ENCODE measurements around the gene ATP13A3.

ATP13A3 gene

GRCh38 chr3:194418671-194419070 lies 68.1 kb downstream of the ATP13A3 start:
- no peaks in the 10 kb centered on the region for H3K27me3 Mint-ChIP-seq
- peaks cover 8% of the 10 kb centered on the region for H3K36me3 Mint-ChIP-seq
- no peaks in the 10 kb centered on the region for H3K4me1 Mint-ChIP-seq (ENCODE audit: low read depth)
- no peak overlapping the region for H3K4me3 Mint-ChIP-seq
- no peaks in the 10 kb centered on the region for H3K9me3 Mint-ChIP-seq (ENCODE audit: low read depth)
- H3K27ac Mint-ChIP-seq, result no peak overlapping the region

DNA sequence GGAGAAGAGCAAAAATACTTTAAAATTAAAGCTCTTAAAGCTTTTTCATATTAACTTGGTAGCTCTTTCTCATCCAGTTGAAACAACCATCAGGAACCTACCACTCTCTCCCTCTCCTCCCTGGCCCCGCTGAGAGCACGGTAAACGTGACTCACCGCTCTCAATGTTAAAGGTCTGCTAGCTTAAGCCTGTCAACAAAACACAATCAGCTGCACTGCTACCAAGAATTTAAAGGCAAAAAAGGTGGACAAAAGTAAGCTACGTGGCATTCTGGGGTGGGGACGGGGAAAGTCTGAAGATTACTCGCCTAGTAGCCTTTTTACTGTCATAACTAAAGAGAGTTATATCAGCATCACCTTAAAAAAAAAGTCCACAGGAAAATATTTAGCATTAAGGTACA lies 79.4 kb downstream of the ATP13A3 start:
- H3K27ac Mint-ChIP-seq, result no peak overlapping the region
- H3K27me3 Mint-ChIP-seq, result no peaks in the 10 kb centered on the region
- H3K36me3 Mint-ChIP-seq, result peaks cover 4% of the 10 kb centered on the region
- no peaks in the 10 kb centered on the region for H3K9me3 Mint-ChIP-seq (ENCODE audit: low read depth)
- H3K4me1 Mint-ChIP-seq (ENCODE audit: low read depth), result peaks cover 5% of the 10 kb centered on the region
- no peak overlapping the region for H3K4me3 Mint-ChIP-seq

- no peaks in the 10 kb centered on the region for H3K9me3 Mint-ChIP-seq (ENCODE audit: low read depth)
- no peak overlapping the region for H3K27ac Mint-ChIP-seq
- H3K27me3 Mint-ChIP-seq, result no peaks in the 10 kb centered on the region
- peaks cover 4% of the 10 kb centered on the region for H3K36me3 Mint-ChIP-seq
- peaks cover 5% of the 10 kb centered on the region for H3K4me1 Mint-ChIP-seq (ENCODE audit: low read depth)
- no peak overlapping the region for H3K4me3 Mint-ChIP-seq
These were observed 81.0 kb downstream of the ATP13A3 start for GRCh38 chr3:194405766-194406165.

DNA sequence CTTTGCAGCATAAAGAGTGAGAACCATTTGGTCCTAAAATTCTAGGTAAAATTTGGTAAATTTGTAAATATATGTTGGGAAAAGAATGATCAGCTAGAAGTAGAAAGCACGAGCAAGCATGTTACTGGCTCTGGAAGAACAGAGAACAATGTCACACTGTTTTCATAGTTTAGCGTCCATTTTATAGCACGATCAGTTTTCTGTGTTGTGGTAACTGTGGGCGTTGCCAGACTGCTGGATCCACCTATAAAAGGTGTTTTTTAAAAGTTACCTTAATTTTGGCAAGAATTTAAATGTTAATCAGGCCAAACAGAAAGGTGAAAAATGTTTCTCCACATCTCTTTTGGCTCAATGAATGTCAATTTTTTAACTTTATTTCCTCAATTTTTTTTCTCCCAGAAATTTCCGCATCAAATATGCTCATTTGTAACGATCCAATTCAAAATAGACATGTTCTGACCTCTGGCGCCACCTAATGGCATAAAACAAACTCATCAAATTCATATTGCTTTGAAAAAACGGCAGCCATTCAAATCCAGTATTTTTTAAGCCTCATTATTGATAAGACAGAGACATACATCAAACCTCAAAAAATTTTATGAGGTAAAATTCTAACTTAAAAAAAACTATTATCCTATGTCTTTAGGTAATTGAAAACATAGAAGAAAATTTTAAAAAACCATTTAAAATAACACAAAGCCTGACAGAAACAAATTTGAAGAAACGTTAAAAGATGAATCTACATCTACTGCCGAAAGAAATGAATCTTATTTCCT lies 82.2 kb downstream of the ATP13A3 start:
- H3K4me1 Mint-ChIP-seq (ENCODE audit: low read depth), result peaks cover 11% of the 10 kb centered on the region
- no peaks in the 10 kb centered on the region for H3K9me3 Mint-ChIP-seq (ENCODE audit: low read depth)
- no peak overlapping the region for H3K27ac Mint-ChIP-seq
- no peaks in the 10 kb centered on the region for H3K27me3 Mint-ChIP-seq
- H3K36me3 Mint-ChIP-seq, result peaks cover 2% of the 10 kb centered on the region
- no peak overlapping the region for H3K4me3 Mint-ChIP-seq

GRCh38 chr3:194401868-194402329 lies 84.9 kb downstream of the ATP13A3 start:
- Mint-ChIP-seq H3K4me3 (no peak overlapping the region), H3K27me3 (no peaks in the 10 kb centered on the region), H3K27ac (no peak overlapping the region), H3K4me1 (ENCODE audit: low read depth) (peaks cover 35% of the 10 kb centered on the region), H3K36me3 (peaks cover 2% of the 10 kb centered on the region), H3K9me3 (ENCODE audit: low read depth) (no peaks in the 10 kb centered on the region)

DNA sequence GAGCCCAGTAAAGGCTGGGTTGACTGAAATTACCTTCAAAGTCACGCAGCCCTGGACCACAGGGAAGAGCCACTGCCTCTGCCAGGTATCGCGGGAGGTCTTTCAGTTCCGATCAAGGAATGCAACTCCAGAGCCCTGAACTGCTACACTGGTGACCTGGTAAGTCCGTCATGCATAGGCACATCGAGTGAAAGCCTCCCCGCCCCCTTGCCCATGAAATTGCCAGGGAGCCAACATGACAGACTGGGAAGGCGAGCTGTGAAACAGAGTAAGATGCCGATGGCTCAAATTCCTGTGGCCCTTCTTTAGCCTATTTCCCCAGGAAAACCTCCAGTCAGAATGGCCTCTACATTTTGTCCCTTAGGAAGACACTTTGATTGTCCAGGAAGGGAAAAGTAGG lies 85.5 kb downstream of the ATP13A3 start:
- Mint-ChIP-seq H3K36me3 (peaks cover 2% of the 10 kb centered on the region), H3K4me3 (no peak overlapping the region), H3K27ac (no peak overlapping the region), H3K4me1 (ENCODE audit: low read depth) (peaks cover 37% of the 10 kb centered on the region), H3K9me3 (ENCODE audit: low read depth) (no peaks in the 10 kb centered on the region), H3K27me3 (no peaks in the 10 kb centered on the region)

- peaks cover 50% of the 10 kb centered on the region for H3K4me1 Mint-ChIP-seq (ENCODE audit: low read depth)
- no peaks in the 10 kb centered on the region for H3K27me3 Mint-ChIP-seq
- H3K9me3 Mint-ChIP-seq (ENCODE audit: low read depth), result no peaks in the 10 kb centered on the region
- H3K27ac Mint-ChIP-seq, result peak overlapping the region; percentile 64
- H3K36me3 Mint-ChIP-seq, result peaks cover 2% of the 10 kb centered on the region
- peak overlapping the region; percentile 18 for H3K4me3 Mint-ChIP-seq
These were observed 86.9 kb downstream of the ATP13A3 start for GRCh38 chr3:194399874-194400411.

- no peaks in the 10 kb centered on the region for H3K36me3 Mint-ChIP-seq
- H3K4me1 Mint-ChIP-seq (ENCODE audit: low read depth), result peaks cover 53% of the 10 kb centered on the region
- H3K9me3 Mint-ChIP-seq (ENCODE audit: low read depth), result no peaks in the 10 kb centered on the region
- H3K27ac Mint-ChIP-seq, result peak within 1 kb of the TSS; percentile 64
- no peaks in the 10 kb centered on the region for H3K27me3 Mint-ChIP-seq
- peak within 1 kb of the TSS; percentile 86 for H3K4me3 Mint-ChIP-seq
These were observed 87.6 kb downstream of the ATP13A3 start, which contains the start of gene GP5 for GRCh38 chr3:194399166-194399565. TSS of gene GP5 (minus strand) at chr3:194399266. CDS start at chr3:194398282, 984 bp downstream.

DNA sequence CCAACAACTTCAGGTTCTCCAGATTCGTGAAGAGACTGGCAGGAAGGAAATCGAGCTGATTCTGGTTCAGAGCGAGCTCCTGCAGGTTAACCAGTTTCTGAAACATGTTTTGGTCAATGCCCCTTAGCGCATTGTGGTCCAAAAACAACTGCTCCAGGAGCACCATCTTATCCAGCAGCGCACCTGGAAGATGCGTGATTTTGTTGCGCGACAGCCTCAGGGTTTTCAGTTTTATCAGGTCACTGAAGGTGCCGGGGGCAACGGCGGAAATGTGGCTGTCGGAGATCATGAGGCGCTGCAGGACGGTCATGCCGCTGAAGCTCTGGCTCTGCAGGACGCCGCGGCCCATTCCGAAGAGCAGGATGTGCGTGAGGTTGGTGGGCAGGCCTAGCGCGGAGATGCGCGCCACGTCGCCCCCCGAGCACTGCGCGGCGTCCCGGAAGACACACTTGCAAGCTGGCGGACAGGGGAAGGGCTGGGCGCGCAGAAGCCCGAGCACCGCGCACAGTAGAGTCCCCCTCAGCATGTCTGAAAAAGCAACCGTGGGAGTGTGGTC lies 89.0 kb downstream of the ATP13A3 start:
- Mint-ChIP-seq H3K36me3 (no peaks in the 10 kb centered on the region), H3K4me1 (ENCODE audit: low read depth) (peaks cover 52% of the 10 kb centered on the region), H3K27ac (no peak overlapping the region), H3K27me3 (no peaks in the 10 kb centered on the region), H3K4me3 (peak overlapping the region; percentile 86), H3K9me3 (ENCODE audit: low read depth) (no peaks in the 10 kb centered on the region)

DNA sequence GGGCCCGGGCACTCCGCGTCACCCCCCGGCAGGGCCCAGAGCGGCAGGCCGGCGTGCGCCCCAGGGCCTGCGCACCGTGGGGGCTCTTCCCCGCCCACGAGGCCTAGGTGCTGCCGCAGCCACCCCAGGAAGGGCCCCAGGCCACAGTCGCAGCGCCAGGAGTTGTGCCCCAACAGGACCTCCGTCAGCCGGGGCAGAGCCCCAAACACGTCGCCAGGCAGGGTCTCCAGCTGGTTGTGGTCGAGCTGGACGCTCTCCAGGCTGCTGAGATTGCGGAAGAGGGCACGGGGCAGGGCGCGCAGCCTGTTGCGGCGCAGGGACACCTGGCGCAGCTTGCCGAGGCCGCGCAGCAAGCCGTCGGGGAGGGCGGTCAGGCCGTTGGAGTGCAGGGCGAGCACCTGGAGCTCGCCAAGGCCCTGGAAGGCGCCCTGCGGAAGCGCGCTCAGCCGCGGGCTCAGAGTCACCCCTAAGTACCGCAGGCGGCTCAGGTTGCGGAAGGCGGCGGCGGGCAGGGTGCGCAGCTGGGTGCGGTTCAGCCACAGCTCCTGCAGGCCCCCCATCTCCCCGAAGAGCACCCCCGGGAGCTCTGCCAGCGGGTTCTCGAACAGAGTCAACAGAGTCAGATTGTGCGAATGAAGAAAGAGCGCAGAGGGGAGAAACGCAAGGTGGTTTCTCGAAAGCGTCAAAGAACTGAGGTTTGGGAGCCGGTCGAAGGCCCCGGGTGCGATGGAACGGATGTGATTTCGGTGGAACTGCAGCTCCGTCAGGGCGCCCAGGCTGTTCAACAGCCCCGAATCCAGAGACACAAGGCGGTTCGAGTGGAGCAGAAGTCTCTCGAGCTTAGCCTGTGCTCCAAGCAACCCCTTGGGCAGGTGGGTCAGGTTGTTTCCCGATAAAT lies 89.7 kb downstream of the ATP13A3 start:
- Mint-ChIP-seq H3K27ac (no peak overlapping the region), H3K4me1 (ENCODE audit: low read depth) (peaks cover 52% of the 10 kb centered on the region), H3K36me3 (no peaks in the 10 kb centered on the region), H3K4me3 (peak overlapping the region; percentile 86), H3K27me3 (no peaks in the 10 kb centered on the region), H3K9me3 (ENCODE audit: low read depth) (no peaks in the 10 kb centered on the region)

- Mint-ChIP-seq H3K27me3 (no peaks in the 10 kb centered on the region), H3K4me1 (ENCODE audit: low read depth) (peaks cover 52% of the 10 kb centered on the region), H3K27ac (no peak overlapping the region), H3K36me3 (no peaks in the 10 kb centered on the region), H3K4me3 (peak overlapping the region; percentile 76), H3K9me3 (ENCODE audit: low read depth) (no peaks in the 10 kb centered on the region)
These were observed 90.3 kb downstream of the ATP13A3 start for GRCh38 chr3:194396539-194396858.

- Mint-ChIP-seq H3K4me3 (peak overlapping the region; percentile 76), H3K4me1 (ENCODE audit: low read depth) (peaks cover 52% of the 10 kb centered on the region), H3K27ac (peak overlapping the region; percentile 58), H3K9me3 (ENCODE audit: low read depth) (peaks cover 5% of the 10 kb centered on the region), H3K36me3 (no peaks in the 10 kb centered on the region), H3K27me3 (no peaks in the 10 kb centered on the region)
These were observed 90.8 kb downstream of the ATP13A3 start for GRCh38 chr3:194395778-194396538.

GRCh38 chr3:194395212-194395611 lies 91.6 kb downstream of the ATP13A3 start:
- peak overlapping the region; percentile 58 for H3K27ac Mint-ChIP-seq
- no peaks in the 10 kb centered on the region for H3K27me3 Mint-ChIP-seq
- no peaks in the 10 kb centered on the region for H3K36me3 Mint-ChIP-seq
- H3K4me3 Mint-ChIP-seq, result peak overlapping the region; percentile 56
- peaks cover 52% of the 10 kb centered on the region for H3K4me1 Mint-ChIP-seq (ENCODE audit: low read depth)
- H3K9me3 Mint-ChIP-seq (ENCODE audit: low read depth), result peaks cover 12% of the 10 kb centered on the region

- peaks cover 26% of the 10 kb centered on the region for H3K4me1 Mint-ChIP-seq (ENCODE audit: low read depth)
- H3K27me3 Mint-ChIP-seq, result no peaks in the 10 kb centered on the region
- H3K27ac Mint-ChIP-seq, result no peak overlapping the region
- peaks cover 12% of the 10 kb centered on the region for H3K9me3 Mint-ChIP-seq (ENCODE audit: low read depth)
- H3K4me3 Mint-ChIP-seq, result no peak overlapping the region
- H3K36me3 Mint-ChIP-seq, result peaks cover 2% of the 10 kb centered on the region
These were observed 94.2 kb downstream of the ATP13A3 start for GRCh38 chr3:194392576-194392975.
